GM18526 (cell line): Measurements from ENCODE around the gene FST.

ENCODE experiments used
- POLR2A ChIP-seq: IDR thresholded peaks from 3 replicates; pipeline ENCODE4 v1.6.1; 2011; ENCODE audit not compliant: insufficient read length; ENCODE audit errors: extremely low read depth

FST gene

GRCh38 chr5:53482717-53483638 is 2.5 kb downstream of the FST start:
- no peak for TF ChIP-seq POLR2A

- no peak for TF ChIP-seq POLR2A
Measured at GRCh38 chr5:53487436-53487835, 7.0 kb downstream of the FST start.

GRCh38 chr5:53488195-53488722 is 7.8 kb downstream of the FST start:
- no peak for TF ChIP-seq POLR2A

GRCh38 chr5:53490747-53491146 is 10.3 kb downstream of the FST start:
- no peak for TF ChIP-seq POLR2A

- TF ChIP-seq POLR2A, result no peak
Measured at GRCh38 chr5:53501054-53501453, 20.6 kb downstream of the FST start.

GRCh38 chr5:53503562-53504218 is 23.3 kb downstream of the FST start:
- TF ChIP-seq POLR2A, result no peak

GRCh38 chr5:53507013-53507412 is 26.6 kb downstream of the FST start:
- no peak for TF ChIP-seq POLR2A

- TF ChIP-seq POLR2A, result no peak
Measured at GRCh38 chr5:53508125-53508524, 27.7 kb downstream of the FST start.

- no peak for TF ChIP-seq POLR2A
Measured at GRCh38 chr5:53512539-53512938, 32.1 kb downstream of the FST start.

GRCh38 chr5:53515988-53516387 is 35.6 kb downstream of the FST start:
- no peak for TF ChIP-seq POLR2A

- no peak for TF ChIP-seq POLR2A
Measured at GRCh38 chr5:53520813-53521212, 40.4 kb downstream of the FST start.
